Mesenchymal stem cell (in vitro differentiated cells and primary cell): ENCODE measurements around the gene HIVEP1.
A peak's percentile ranks its signal among the peaks of the same experiment; 100 is the strongest.

Source experiments
- DNase-seq: peaks from one replicate; pipeline ENCODE4 v3.0.0-alpha.2; 2013
- H2AFZ ChIP-seq: one replicate; pipeline ENCODE4 v1.6.1; 2013; ENCODE audit warnings: low read depth, mild to moderate bottlenecking, control low read depth, inconsistent platforms, low read length, moderate library complexity
- H2AK5ac ChIP-seq: 2 replicates; pipeline ENCODE4 v1.6.1; 2013; ENCODE audit warnings: low read length, moderate library complexity, mild to moderate bottlenecking, inconsistent platforms; ENCODE audit not compliant: severe bottlenecking
- H2BK120ac ChIP-seq: one replicate; pipeline ENCODE4 v1.6.1; 2013; ENCODE audit warnings: low read depth, mild to moderate bottlenecking, inconsistent platforms, low read length, moderate library complexity
- H2BK12ac ChIP-seq, 2 experiments: one replicate each; pipeline ENCODE4 v1.6.1; 2013; ENCODE audit warnings: inconsistent platforms in 2 of 2, low read length in 2 of 2, mild to moderate bottlenecking in 2 of 2, moderate library complexity in 2 of 2, control low read depth in 1 of 2
- H2BK15ac ChIP-seq: one replicate; pipeline ENCODE4 v1.6.1; 2013; ENCODE audit warnings: mild to moderate bottlenecking, low read depth, inconsistent platforms; ENCODE audit not compliant: poor library complexity, severe bottlenecking
- H2BK5ac ChIP-seq: 2 replicates; pipeline ENCODE4 v1.6.1; 2013; ENCODE audit warnings: low read depth, mild to moderate bottlenecking, low read length, control low read depth, inconsistent platforms; ENCODE audit not compliant: poor library complexity, severe bottlenecking
- H3K14ac ChIP-seq, 2 experiments: one replicate each; pipeline ENCODE4 v1.6.1; 2013; ENCODE audit warnings: inconsistent platforms in 2 of 2, low read length in 2 of 2, control low read depth in 1 of 2, mild to moderate bottlenecking in 1 of 2, moderate library complexity in 1 of 2
- H3K18ac ChIP-seq, 2 experiments: one replicate each; pipeline ENCODE4 v1.6.1; 2013; ENCODE audit warnings: inconsistent platforms in 2 of 2, low read length in 2 of 2, control low read depth in 1 of 2, low read depth in 1 of 2, mild to moderate bottlenecking in 1 of 2
- H3K23ac ChIP-seq, 2 experiments: one replicate each; pipeline ENCODE4 v1.6.1; 2013; ENCODE audit warnings: inconsistent platforms in 2 of 2, low read length in 2 of 2, mild to moderate bottlenecking in 2 of 2, moderate library complexity in 2 of 2, control low read depth in 1 of 2
- H3K27ac ChIP-seq: 2 replicates; pipeline ENCODE4 v1.5.1; 2013; ENCODE audit warnings: mild to moderate bottlenecking, moderate library complexity, low read length, control low read depth, inconsistent platforms; ENCODE audit not compliant: poor library complexity, severe bottlenecking
- H3K27me3 ChIP-seq, 2 experiments: 2 replicates each; pipeline versions ENCODE4 v1.6.1 to v1.7.0; 2013; ENCODE audit warnings: low read length in 2 of 2, mild to moderate bottlenecking in 2 of 2, moderate library complexity in 2 of 2, control low read depth in 1 of 2, inconsistent platforms in 1 of 2; ENCODE audit not compliant: control insufficient read depth in 1 of 2, insufficient read depth in 1 of 2
- H3K36me3 ChIP-seq, 2 experiments: 2 replicates each; pipeline versions ENCODE4 v1.6.1 to v1.7.0; 2013; ENCODE audit warnings: low read length in 2 of 2, control low read depth in 1 of 2, inconsistent platforms in 1 of 2, low read depth in 1 of 2, mild to moderate bottlenecking in 1 of 2; ENCODE audit not compliant: insufficient read depth in 2 of 2, control insufficient read depth in 1 of 2
- H3K4ac ChIP-seq, 2 experiments: one replicate each; pipeline ENCODE4 v1.6.1; 2013; ENCODE audit warnings: inconsistent platforms in 2 of 2, low read length in 2 of 2, mild to moderate bottlenecking in 2 of 2, moderate library complexity in 2 of 2, control low read depth in 1 of 2, low read depth in 1 of 2
- H3K4me1 ChIP-seq: 2 replicates; pipeline ENCODE4 v1.6.1; 2013; ENCODE audit warnings: low read depth, low read length, control low read depth; ENCODE audit not compliant: control insufficient read depth, insufficient read depth
- H3K4me2 ChIP-seq: 2 replicates; pipeline ENCODE4 v1.6.1; 2013; ENCODE audit warnings: low read length, mild to moderate bottlenecking, inconsistent platforms; ENCODE audit not compliant: poor library complexity, severe bottlenecking
- H3K4me3 ChIP-seq, 2 experiments: 2 replicates each; pipeline versions ENCODE4 v1.5.1 to v1.7.0; 2013; ENCODE audit warnings: low read length in 2 of 2, mild to moderate bottlenecking in 2 of 2, control low read depth in 1 of 2, low read depth in 1 of 2; ENCODE audit not compliant: insufficient read depth in 1 of 2
- H3K79me1 ChIP-seq: replicated peaks from 2 replicates; pipeline ENCODE4 v1.6.1; 2013; ENCODE audit warnings: mild to moderate bottlenecking, control low read depth, low read length, inconsistent platforms; ENCODE audit not compliant: poor library complexity, severe bottlenecking
- H3K9ac ChIP-seq: 2 replicates; pipeline ENCODE4 v1.7.0; 2013; ENCODE audit warnings: mild to moderate bottlenecking, low read length, moderate library complexity
- H3K9me3 ChIP-seq: 2 replicates; pipeline ENCODE4 v1.7.0; 2013; ENCODE audit warnings: mild to moderate bottlenecking, low read length; ENCODE audit not compliant: control insufficient read depth
- H4K8ac ChIP-seq: one replicate; pipeline ENCODE4 v1.6.1; 2013; ENCODE audit warnings: inconsistent platforms, mild to moderate bottlenecking, low read length, moderate library complexity
- H4K91ac ChIP-seq: one replicate; pipeline ENCODE4 v1.6.1; 2013; ENCODE audit warnings: mild to moderate bottlenecking, low read length, inconsistent platforms
- WGBS: methylation state at CpG from one replicate; pipeline ENCODE4 v1.1.7; 2013; ENCODE audit warnings: mixed read lengths; 5-methylcytosine and 5-hydroxymethylcytosine counted together

HIVEP1 gene

DNA sequence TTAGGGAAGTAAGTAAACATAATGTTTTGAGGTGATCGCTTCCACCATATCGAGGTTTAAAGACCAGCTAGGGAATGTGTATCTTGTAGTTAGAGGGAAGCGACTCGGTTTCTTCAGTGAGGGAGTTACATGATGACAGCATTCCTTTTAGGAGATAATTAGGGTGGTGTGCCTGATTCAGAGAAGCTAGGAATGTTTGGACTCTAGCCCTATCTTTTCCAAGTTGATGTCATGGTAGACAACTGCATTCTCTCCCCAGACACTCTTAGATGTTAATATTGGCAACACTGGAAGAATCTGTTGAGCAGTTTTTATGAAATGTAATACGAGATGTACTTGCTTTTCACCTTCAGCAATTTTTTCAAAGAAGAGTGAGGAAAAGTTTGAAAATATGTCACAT is 12.9 kb upstream of the HIVEP1 start:
- Histone ChIP-seq H2BK120ac (no peak overlapping the region), H3K79me1 (no peaks in the 10 kb centered on the region), H3K27ac (no peak overlapping the region), H2BK12ac (no peak overlapping the region), H4K8ac (no peak overlapping the region), H3K18ac (no peak overlapping the region), H3K14ac (no peak overlapping the region), H3K9ac (peak overlapping the region; percentile 7), H3K9me3 (no peaks in the 10 kb centered on the region), H2AFZ (no peak overlapping the region), H3K27me3 (no peaks in the 10 kb centered on the region), H2BK15ac (no peak overlapping the region), H2BK5ac (no peak overlapping the region), H3K23ac (no peak overlapping the region), H4K91ac (no peak overlapping the region), H3K36me3 (no peaks in the 10 kb centered on the region), H3K4ac (no peak overlapping the region), H3K4me1 (no peaks in the 10 kb centered on the region), H3K4me2 (no peak overlapping the region), H3K4me3 (no peak overlapping the region), H2AK5ac (no peak overlapping the region)
- no peak for DNase-seq
- WGBS: 94% methylated on average over 4 of the region's 5 CpGs

DNA sequence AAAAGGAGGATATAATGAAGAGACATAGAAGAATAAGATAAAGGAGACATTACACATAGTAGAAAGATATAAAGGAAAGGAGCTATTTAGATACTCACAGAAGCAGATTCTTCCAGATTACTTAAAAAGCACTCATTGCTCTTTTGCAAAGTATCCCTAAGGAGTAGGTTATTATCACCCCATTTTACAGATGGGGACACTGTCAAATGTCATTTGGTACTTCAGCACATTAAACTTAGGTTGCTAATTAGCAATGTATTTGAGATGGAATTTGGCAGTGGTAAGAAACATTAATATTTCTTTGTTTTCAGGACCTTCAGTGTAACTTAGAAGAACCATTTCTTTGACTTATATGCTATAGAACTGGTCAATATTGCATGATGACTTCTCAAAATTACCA is 11.9 kb upstream of the HIVEP1 start:
- no peak overlapping the region for H3K23ac ChIP-seq
- H2BK5ac ChIP-seq: no peak overlapping the region
- no peak overlapping the region for H2AK5ac ChIP-seq
- no peak overlapping the region for H2AFZ ChIP-seq
- no peak overlapping the region for H4K8ac ChIP-seq
- no peak overlapping the region for H2BK12ac ChIP-seq
- no peak for DNase-seq
- H3K4me2 ChIP-seq: no peak overlapping the region
- H3K4me3 ChIP-seq: no peak overlapping the region
- H3K9me3 ChIP-seq: no peaks in the 10 kb centered on the region
- H3K4ac ChIP-seq: no peak overlapping the region
- H3K18ac ChIP-seq: no peak overlapping the region
- H3K27me3 ChIP-seq: no peaks in the 10 kb centered on the region
- no peak overlapping the region for H3K27ac ChIP-seq
- H3K14ac ChIP-seq: no peak overlapping the region
- H2BK15ac ChIP-seq: no peak overlapping the region
- H3K79me1 ChIP-seq: no peaks in the 10 kb centered on the region
- H3K36me3 ChIP-seq: no peaks in the 10 kb centered on the region
- H3K4me1 ChIP-seq: no peaks in the 10 kb centered on the region
- H3K9ac ChIP-seq: no peak overlapping the region
- H2BK120ac ChIP-seq: no peak overlapping the region
- no peak overlapping the region for H4K91ac ChIP-seq

DNA sequence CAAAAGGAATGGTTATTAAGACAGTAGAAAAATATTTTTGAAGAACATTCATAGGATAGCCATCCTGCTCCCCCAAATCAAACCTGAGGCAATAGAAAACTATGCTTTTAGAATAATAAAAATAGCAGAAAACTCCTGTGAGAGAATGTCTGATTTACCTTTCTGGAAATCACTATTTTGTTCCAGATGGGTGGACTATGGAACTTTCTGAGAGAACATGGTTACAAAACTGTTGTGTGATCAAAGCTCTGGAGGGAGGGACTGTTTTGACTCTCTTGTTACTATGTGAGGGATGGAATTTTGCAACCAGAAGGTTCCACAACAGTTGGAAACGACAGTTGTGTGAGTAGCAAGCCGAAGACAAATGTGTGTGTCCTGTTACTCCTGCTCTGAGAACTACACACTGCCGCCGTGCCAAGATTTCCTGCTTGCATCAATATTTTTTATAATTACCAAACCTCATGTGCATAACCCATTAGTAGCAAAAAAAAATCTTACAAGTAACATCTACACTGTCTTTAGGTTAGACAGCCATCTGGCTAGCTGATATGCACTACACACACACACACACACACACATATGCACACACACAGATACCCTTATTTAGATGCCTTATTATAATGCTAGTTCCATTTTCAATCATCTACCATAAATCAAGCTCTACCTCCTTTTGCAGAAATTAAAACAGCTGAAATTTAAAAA is 11.0 kb upstream of the HIVEP1 start:
- WGBS: 90% methylated on average over 4 of the region's 4 CpGs
- H4K8ac ChIP-seq: no peak overlapping the region

DNA sequence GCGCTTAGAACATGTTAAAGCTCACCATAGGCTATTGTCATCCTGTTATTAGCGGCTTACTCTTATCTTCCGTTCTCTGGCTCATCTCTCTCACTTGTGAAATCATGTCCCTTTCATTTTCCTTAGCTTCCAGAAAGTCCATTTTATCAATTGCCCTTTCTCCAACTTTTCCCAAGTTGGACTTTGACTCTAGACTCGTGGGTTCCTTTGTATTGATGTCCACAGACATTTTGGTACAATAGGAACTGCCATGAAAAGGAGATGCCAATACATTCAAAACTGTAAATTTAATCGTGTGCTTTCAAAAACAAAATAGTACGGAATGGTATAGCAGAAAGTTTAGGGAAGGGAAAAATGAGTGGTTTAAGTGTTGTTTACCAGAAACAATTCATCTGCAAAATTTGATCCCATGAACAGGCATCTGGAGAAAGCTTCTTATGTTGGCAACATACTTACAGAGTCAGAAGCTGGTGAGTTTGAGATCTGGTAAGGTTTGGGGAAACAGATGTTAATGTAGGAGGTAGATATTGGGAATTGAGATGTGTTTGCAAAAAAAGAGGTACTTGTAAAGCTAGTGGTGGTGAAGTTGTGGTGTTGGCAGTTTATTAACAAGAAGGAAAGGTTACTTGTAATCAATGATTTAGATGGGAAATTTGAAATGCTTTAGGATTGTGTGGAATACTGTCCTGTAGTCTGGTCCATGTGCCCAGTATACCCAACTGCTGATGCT is 10.2 kb upstream of the HIVEP1 start:
- no peak overlapping the region for H2BK120ac ChIP-seq
- WGBS: 93% methylated on average over 6 of the region's 6 CpGs
- no peaks in the 10 kb centered on the region for H3K4me1 ChIP-seq
- H2BK15ac ChIP-seq: no peak overlapping the region
- H3K27me3 ChIP-seq: no peaks in the 10 kb centered on the region
- no peaks in the 10 kb centered on the region for H3K9me3 ChIP-seq
- no peak overlapping the region for H3K4me3 ChIP-seq
- no peak overlapping the region for H2AK5ac ChIP-seq
- H2BK5ac ChIP-seq: no peak overlapping the region
- no peak for DNase-seq
- H2AFZ ChIP-seq: no peak overlapping the region
- H3K9ac ChIP-seq: peak overlapping the region; percentile 41
- no peak overlapping the region for H4K91ac ChIP-seq
- no peak overlapping the region for H3K4ac ChIP-seq
- H4K8ac ChIP-seq: no peak overlapping the region
- no peak overlapping the region for H3K23ac ChIP-seq
- H3K18ac ChIP-seq: no peak overlapping the region
- no peak overlapping the region for H3K4me2 ChIP-seq
- no peak overlapping the region for H3K14ac ChIP-seq
- no peak overlapping the region for H2BK12ac ChIP-seq
- H3K27ac ChIP-seq: no peak overlapping the region
- no peaks in the 10 kb centered on the region for H3K36me3 ChIP-seq
- H3K79me1 ChIP-seq: no peaks in the 10 kb centered on the region

More for the DNA sequence above, 11.0 kb upstream of the HIVEP1 start:
- Histone ChIP-seq H3K36me3 (no peaks in the 10 kb centered on the region), H3K4me3 (no peak overlapping the region), H2BK5ac (no peak overlapping the region), H3K4me1 (no peaks in the 10 kb centered on the region), H3K18ac (no peak overlapping the region), H3K79me1 (no peaks in the 10 kb centered on the region), H2BK120ac (no peak overlapping the region), H3K27ac (no peak overlapping the region), H2AK5ac (no peak overlapping the region), H3K14ac (no peak overlapping the region), H3K27me3 (no peaks in the 10 kb centered on the region), H4K91ac (no peak overlapping the region), H2BK15ac (no peak overlapping the region), H3K4ac (no peak overlapping the region), H2AFZ (no peak overlapping the region), H3K9me3 (no peaks in the 10 kb centered on the region), H3K9ac (peak overlapping the region; percentile 41), H3K4me2 (no peak overlapping the region), H3K23ac (no peak overlapping the region), H2BK12ac (no peak overlapping the region)
- DNase-seq: no peak
